Left colon (tissue), 2 donors: ENCODE results near the gene SAP30BP. TPM values are rescaled to one million over a fixed set of nuclear protein-coding genes. Genes with fewer than 3 reads are reported as not detected.

Source experiments
- ATAC-seq: fragments of 200-7000 bp; cut with Tn5 transposase; one replicate; pipeline ENCODE4 v1.9.1; 2020; ENCODE audit warnings: mild to moderate bottlenecking, moderate library complexity
- DNase-seq, 2 donors: peaks; one replicate each; pipeline ENCODE4 v3.0.0-alpha.2; 2020
- intact Hi-C, 2 donors: fragments of 100-400 bp; cut with DNase I in 1 of 2; cut with micrococcal nuclease in 1 of 2; formaldehyde crosslinking; loops; one replicate each; pipeline versions ENCODE4 v1.11.2 to v1.14.0; 2022; cut with DNase I, micrococcal nuclease
- total RNA-seq, 2 donors: library from RNA; stranded (reverse); fragmentation: NEBNext Ultra II Directional; extraction: Animal tissue kit (Norgen Biotek cat#: 25700); gene quantifications; one replicate each; pipeline ENCODE4 v1.2.1, GENCODE V29; 2021
- donor health status: DM: no; HTN: no; CAD: no.
- donor health status: DM: yes; HTN: yes; CAD: no.

SAP30BP gene
- total RNA-seq, 2 donors from 2014 or later: 72.1 to 72.5 TPM

GRCh38 chr17:75672011-75672410 lies 4.9 kb downstream of the SAP30BP start:
- no peak for ATAC-seq
- DNase-seq: no peak
- intact Hi-C loops: loop anchor here in 1 of 2 donors (10.0 kb wide), 1 partner anchor 83 kb away; no protein-coding TSS in a partner anchor

GRCh38 chr17:75673487-75673886 lies 6.3 kb downstream of the SAP30BP start:
- no peak for ATAC-seq
- no peak for DNase-seq
- intact Hi-C loops: loop anchor here in 1 of 2 donors (10.0 kb wide), 1 partner anchor 81 kb away; no protein-coding TSS in a partner anchor

GRCh38 chr17:75676461-75676860 lies 9.3 kb downstream of the SAP30BP start:
- DNase-seq (no peak), ATAC-seq (no peak)
- intact Hi-C loops: loop anchor here (2.0 to 10.0 kb wide), 2 partner anchors 70 to 78 kb away; no protein-coding TSS in a partner anchor

- peak; percentile 76 for ATAC-seq
- peak; percentile 48 to 65 for DNase-seq
- intact Hi-C loops: loop anchor here in 1 of 2 donors (10.0 kb wide), 1 partner anchor 75 kb away; no protein-coding TSS in a partner anchor
These were observed 12.6 kb downstream of the SAP30BP start for GRCh38 chr17:75679706-75680211.

GRCh38 chr17:75680431-75680830 lies 13.3 kb downstream of the SAP30BP start:
- ATAC-seq (no peak), DNase-seq (no peak)
- intact Hi-C loops: no loop called here

GRCh38 chr17:75681289-75681688 lies 14.2 kb downstream of the SAP30BP start:
- intact Hi-C loops: no loop called here
- ATAC-seq (no peak), DNase-seq (no peak)

GRCh38 chr17:75683583-75683982 lies 16.4 kb downstream of the SAP30BP start:
- intact Hi-C loops: no loop called here
- ATAC-seq (peak; percentile 68), DNase-seq (no peak)

- intact Hi-C loops: no loop called here
- DNase-seq: no peak
- ATAC-seq: peak; percentile 62
These were observed 17.1 kb downstream of the SAP30BP start for GRCh38 chr17:75684249-75684648.

GRCh38 chr17:75684924-75685323 lies 17.8 kb downstream of the SAP30BP start:
- peak; percentile 38 to 76 for DNase-seq
- intact Hi-C loops: no loop called here
- peak; percentile 66 for ATAC-seq

- ATAC-seq (no peak), DNase-seq (no peak)
- intact Hi-C loops: no loop called here
These were observed 18.4 kb downstream of the SAP30BP start for GRCh38 chr17:75685499-75685898.

GRCh38 chr17:75688209-75688825 lies 21.2 kb downstream of the SAP30BP start:
- intact Hi-C loops: no loop called here
- no peak for DNase-seq
- ATAC-seq: no peak

- intact Hi-C loops: no loop called here
- DNase-seq (no peak), ATAC-seq (no peak)
These were observed 22.3 kb downstream of the SAP30BP start for GRCh38 chr17:75689441-75689873.

GRCh38 chr17:75691371-75691791 lies 24.2 kb downstream of the SAP30BP start:
- DNase-seq: no peak

GRCh38 chr17:75691801-75692626 lies 24.9 kb downstream of the SAP30BP start:
- ATAC-seq: peak; percentile 41
- no peak for DNase-seq
- intact Hi-C loops: no loop called here

More at GRCh38 chr17:75691371-75691791, 24.2 kb downstream of the SAP30BP start:
- intact Hi-C loops: no loop called here
- ATAC-seq: no peak

GRCh38 chr17:75692976-75693375 lies 25.8 kb downstream of the SAP30BP start:
- intact Hi-C loops: no loop called here
- ATAC-seq: no peak
- DNase-seq: no peak

GRCh38 chr17:75693500-75694481 lies 26.7 kb downstream of the SAP30BP start:
- DNase-seq (peak; percentile 61 to 76), ATAC-seq (no peak)
- intact Hi-C loops: no loop called here

- ATAC-seq (no peak), DNase-seq (no peak)
- intact Hi-C loops: no loop called here
These were observed 27.4 kb downstream of the SAP30BP start for GRCh38 chr17:75694536-75694935.

- DNase-seq (no peak), ATAC-seq (no peak)
- intact Hi-C loops: no loop called here
These were observed 28.1 kb downstream of the SAP30BP start for GRCh38 chr17:75695141-75695829.
